IMR-90 (cell line): ENCODE data around the gene AGAP6. TPM values are rescaled to one million over a fixed set of nuclear protein-coding genes. Genes with fewer than 3 reads are reported as not detected.
"Not testable (repeated sequence)": the region's sequence is repeated elsewhere in the genome, so short reads cannot be mapped to it uniquely, and the experiment has no call there.

ENCODE experiments used
- ATAC-seq: fragments of 200-7000 bp; cut with Tn5 transposase; 2 replicates; pipeline ENCODE4 v1.9.1; 2020; ENCODE audit warnings: low read depth, mild to moderate bottlenecking, moderate library complexity
- BruUV-seq: library from RNA; stranded (reverse); fragments of 400-500 nt; replicated peaks from 2 replicates; lab custom pipeline; 2021; lab: Mats Ljungman, UMichigan
- CTCF ChIA-PET: fragments of 300-600 bp; formaldehyde crosslinking; extraction: SDS; loops from one replicate; lab custom pipeline; 2021; ENCODE audit warnings: antibody characterized with exemption; lab: Yijun Ruan, JAX
- POLR2A ChIA-PET: fragments of 300-600 bp; sonication (Branson Sonifier 250); formaldehyde crosslinking; loops from one replicate; lab custom pipeline; 2022; ENCODE audit warnings: antibody characterized with exemption; ENCODE audit not compliant: unreplicated experiment; lab: Charles Lee
- DNase-seq: peaks from one replicate; pipeline ENCODE4 v3.0.0; 2013
- H2AFZ ChIP-seq: replicated peaks from 2 replicates; pipeline ENCODE3; 2013; ENCODE audit warnings: low read length, mild to moderate bottlenecking; ENCODE audit not compliant: poor library complexity
- H2AK5ac ChIP-seq: 2 replicates; pipeline ENCODE4 v1.6.1; 2013; ENCODE audit warnings: low read depth, low read length, inconsistent platforms
- H2AK9ac ChIP-seq: replicated peaks from 2 replicates; pipeline ENCODE3; 2013; ENCODE audit warnings: mild to moderate bottlenecking, low read depth, low read length, moderate library complexity; ENCODE audit not compliant: poor library complexity
- H2BK120ac ChIP-seq: 2 replicates; pipeline ENCODE4 v1.6.1; 2013; ENCODE audit warnings: low read depth, low read length, inconsistent platforms
- H2BK15ac ChIP-seq: 3 replicates; pipeline ENCODE4 v1.6.1; 2013; ENCODE audit warnings: low read depth, low read length, inconsistent platforms
- H2BK20ac ChIP-seq: 2 replicates; pipeline ENCODE4 v1.6.1; 2013; ENCODE audit warnings: low read depth, mild to moderate bottlenecking, inconsistent platforms, low read length, moderate library complexity
- H2BK5ac ChIP-seq: 2 replicates; pipeline ENCODE4 v1.6.1; 2013; ENCODE audit warnings: mild to moderate bottlenecking, low read depth, low read length, inconsistent platforms; ENCODE audit not compliant: poor library complexity, severe bottlenecking
- H3K14ac ChIP-seq: replicated peaks from 2 replicates; pipeline ENCODE4 v1.6.1; 2013; ENCODE audit warnings: low read depth, low read length, inconsistent platforms
- H3K18ac ChIP-seq: 2 replicates; pipeline ENCODE4 v1.6.1; 2013; ENCODE audit warnings: low read depth, low read length, control low read depth
- H3K23ac ChIP-seq: 2 replicates; pipeline ENCODE4 v1.6.1; 2013; ENCODE audit warnings: low read depth, low read length, inconsistent platforms
- H3K27ac ChIP-seq: 2 replicates; pipeline ENCODE4 v1.5.1; 2013; ENCODE audit warnings: mild to moderate bottlenecking, control low read depth, low read length; ENCODE audit not compliant: insufficient read depth
- H3K27me3 ChIP-seq: 2 replicates; pipeline ENCODE4 v1.6.1; 2013; ENCODE audit warnings: low read length; ENCODE audit not compliant: control insufficient read depth, insufficient read depth
- H3K36me3 ChIP-seq: 2 replicates; pipeline ENCODE4 v1.6.1; 2013; ENCODE audit warnings: low read length, mixed read lengths; ENCODE audit not compliant: control insufficient read depth, insufficient read depth
- H3K4ac ChIP-seq: 2 replicates; pipeline ENCODE4 v1.6.1; 2013; ENCODE audit warnings: low read depth, low read length, inconsistent platforms
- H3K4me1 ChIP-seq: 2 replicates; pipeline ENCODE4 v1.6.1; 2013; ENCODE audit warnings: low read length, mixed read lengths; ENCODE audit not compliant: control insufficient read depth, insufficient read depth
- H3K4me2 ChIP-seq: 2 replicates; pipeline ENCODE4 v1.6.1; 2013; ENCODE audit warnings: low read depth, mild to moderate bottlenecking, control low read depth, low read length, moderate library complexity
- H3K4me3 ChIP-seq: 2 replicates; pipeline ENCODE4 v1.5.1; 2013; ENCODE audit warnings: low read depth, mild to moderate bottlenecking, control low read depth, low read length, moderate library complexity; ENCODE audit not compliant: insufficient read depth
- H3K56ac ChIP-seq: 2 replicates; pipeline ENCODE4 v1.6.1; 2013; ENCODE audit warnings: low read length, inconsistent platforms; ENCODE audit not compliant: insufficient read depth; ENCODE audit errors: extremely low read depth
- H3K79me1 ChIP-seq, 2 experiments: 2 replicates each; pipeline ENCODE4 v1.6.1; 2013; ENCODE audit warnings: low read length in 2 of 2, inconsistent platforms in 1 of 2, low read depth in 1 of 2
- H3K9ac ChIP-seq: 2 replicates; pipeline ENCODE4 v1.6.1; 2013; ENCODE audit warnings: low read depth, low read length, control low read depth
- H3K9me1 ChIP-seq: 2 replicates; pipeline ENCODE4 v1.6.1; 2013; ENCODE audit warnings: low read length, inconsistent platforms; ENCODE audit not compliant: insufficient read depth
- H3K9me3 ChIP-seq: 2 replicates; pipeline ENCODE4 v1.6.1; 2013; ENCODE audit warnings: low read length; ENCODE audit not compliant: control insufficient read depth, insufficient read depth
- H4K20me1 ChIP-seq: 2 replicates; pipeline ENCODE4 v1.6.1; 2013; ENCODE audit warnings: low read length, inconsistent platforms; ENCODE audit not compliant: insufficient read depth
- H4K5ac ChIP-seq: 2 replicates; pipeline ENCODE4 v1.6.1; 2013; ENCODE audit warnings: mild to moderate bottlenecking, low read depth, low read length, control low read depth
- H4K8ac ChIP-seq, 2 experiments: 2 replicates each; pipeline ENCODE4 v1.6.1; 2013; ENCODE audit warnings: low read depth in 2 of 2, low read length in 2 of 2, control low read depth in 1 of 2, inconsistent platforms in 1 of 2
- H4K91ac ChIP-seq: 2 replicates; pipeline ENCODE4 v1.6.1; 2013; ENCODE audit warnings: low read depth, low read length, inconsistent platforms; ENCODE audit not compliant: insufficient read depth
- WGBS, 2 experiments: methylation state at CpG; one replicate each; pipeline versions ENCODE4 v1.1.5 to v1.1.7; 2013; ENCODE audit warnings: missing lambda C conversion rate in 2 of 2; ENCODE audit not compliant: insufficient read length in 1 of 2; ENCODE audit errors: extremely low coverage in 2 of 2; 5-methylcytosine and 5-hydroxymethylcytosine counted together
- dilution Hi-C: fragments of 300-500 bp; cut with HindIII; formaldehyde crosslinking; loops from one replicate; pipeline ENCODE4 v1.14.3; 2018; ENCODE audit warnings: low sequenced_read_pairs; ENCODE audit not compliant: unreplicated experiment
- in situ Hi-C: fragments of 300-500 bp; cut with MboI; formaldehyde crosslinking; loops from 3 replicates; pipeline ENCODE4 v1.14.3; 2019; ENCODE audit warnings: low sequenced_read_pairs, inconsistent platforms, mixed read lengths
- intact Hi-C: fragments of 100-400 bp; cut with micrococcal nuclease; formaldehyde crosslinking; loops from 2 replicates; pipeline ENCODE4 v1.10.0; 2022
- polyA plus RNA-seq, 3 experiments: library from polyadenylated mRNA; depleted of rRNA; stranded (reverse); fragments of >200 nt; gene quantifications; 2 replicates each; pipeline ENCODE4 v1.2.3, GENCODE V29; 2012; ENCODE audit warnings: low replicate concordance in 1 of 3
- total RNA-seq: library from RNA; depleted of rRNA; stranded (reverse); fragments of >200 nt; gene quantifications from 2 replicates; pipeline ENCODE4 v1.2.3, GENCODE V29; 2012

AGAP6 gene
- total and polyA plus RNA-seq, 2 of the 4 experiments (the other 2 are of a cell fraction) = 2.3 to 13.6 TPM

DNA sequence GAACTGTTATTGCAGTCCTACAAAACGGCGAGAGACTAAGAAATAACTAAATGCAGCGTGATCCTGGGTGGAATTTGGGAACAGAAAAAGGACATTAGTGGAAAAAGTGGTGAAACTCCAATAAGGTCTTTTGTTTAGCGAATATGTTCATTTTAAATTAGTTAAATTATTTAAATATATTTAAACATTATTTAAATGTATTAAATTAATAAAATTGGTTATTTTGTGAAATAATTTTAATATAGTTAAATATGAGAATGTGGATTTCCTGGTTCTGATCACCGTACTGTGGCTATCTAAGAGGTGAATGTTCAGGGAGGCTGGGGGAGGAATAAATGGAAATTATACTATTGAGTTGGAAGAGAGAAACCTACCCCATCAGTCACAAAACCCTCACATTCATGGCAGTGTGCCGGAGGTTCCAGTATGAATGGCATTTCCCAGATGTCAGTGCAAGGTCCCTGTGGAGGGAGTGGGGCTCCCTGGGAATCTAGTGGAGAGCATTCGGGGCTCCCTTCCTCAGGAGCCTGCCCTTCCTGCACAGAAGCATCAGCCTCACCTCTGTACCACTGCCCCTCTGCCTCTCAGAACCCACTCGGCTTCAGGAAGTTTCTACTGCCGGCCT lies 27.5 kb downstream of the AGAP6 start:
- H3K56ac ChIP-seq, H4K8ac ChIP-seq, H3K79me1 ChIP-seq, H2AK5ac ChIP-seq, H3K14ac ChIP-seq, H3K9me1 ChIP-seq, in situ Hi-C loops, H2BK15ac ChIP-seq, dilution Hi-C loops, H3K4me1 ChIP-seq, DNase-seq, ATAC-seq, H4K5ac ChIP-seq, H3K4ac ChIP-seq, intact Hi-C loops, H3K36me3 ChIP-seq, H2AK9ac ChIP-seq, H3K27ac ChIP-seq, H2BK5ac ChIP-seq, H2BK20ac ChIP-seq, BruUV-seq, H2BK120ac ChIP-seq, H4K20me1 ChIP-seq, H3K4me3 ChIP-seq, H3K23ac ChIP-seq, H3K18ac ChIP-seq, H3K4me2 ChIP-seq, H2AFZ ChIP-seq, H4K91ac ChIP-seq, POLR2A ChIA-PET, CTCF ChIA-PET, H3K9ac ChIP-seq, H3K27me3 ChIP-seq, H3K9me3 ChIP-seq: not testable (repeated sequence)
- WGBS, 2 experiments = no CpG with 5 or more reads among the region's 9 CpGs

GRCh38 chr10:50016926-50017325 lies 28.7 kb downstream of the AGAP6 start:
- no CpG with 5 or more reads among the region's 5 CpGs for WGBS, 2 experiments
- BruUV-seq, H3K9ac ChIP-seq, ATAC-seq, H3K56ac ChIP-seq, H4K5ac ChIP-seq, H3K79me1 ChIP-seq, H3K4me3 ChIP-seq, POLR2A ChIA-PET, H3K36me3 ChIP-seq, H3K4me1 ChIP-seq, H4K8ac ChIP-seq, H2AFZ ChIP-seq, H2BK120ac ChIP-seq, intact Hi-C loops, H3K9me1 ChIP-seq, H3K9me3 ChIP-seq, H3K27ac ChIP-seq, H2BK15ac ChIP-seq, H3K14ac ChIP-seq, H2BK20ac ChIP-seq, H2AK5ac ChIP-seq, H4K91ac ChIP-seq, in situ Hi-C loops, H2BK5ac ChIP-seq, H3K4ac ChIP-seq, H2AK9ac ChIP-seq, H4K20me1 ChIP-seq, H3K18ac ChIP-seq, H3K27me3 ChIP-seq, CTCF ChIA-PET, H3K4me2 ChIP-seq, DNase-seq, dilution Hi-C loops, H3K23ac ChIP-seq: not testable (repeated sequence)
